ENCODE data around the gene GALNT11.
"Not testable (repeated sequence)": the region's sequence is repeated elsewhere in the genome, so short reads cannot be mapped to it uniquely, and the experiment has no call there.

Gene GALNT11

GRCh38 chr7:152013230-152013629, 12.2 kb upstream of the GALNT11 start:
- no peak for DNase-seq (ENCODE audit: low read depth in 2 of 2)
- TF ChIP-seq CTCF (IDR thresholded peaks at IDR 0.05; ENCODE audit: low read depth, low read length) = no peak

GRCh38 chr7:152013974-152014373, 11.5 kb upstream of the GALNT11 start:
- H3K4me3 ChIP-seq (replicated peaks in 1 of 2; ENCODE audit: low read depth in 2 of 2, low read length in 2 of 2) = no peak overlapping the region
- TF ChIP-seq CTCF (IDR thresholded peaks at IDR 0.05; ENCODE audit: low read depth, low read length) = no peak
- no peak for DNase-seq (ENCODE audit: low read depth in 2 of 2)

More at GRCh38 chr7:152013230-152013629, 12.2 kb upstream of the GALNT11 start:
- no peak overlapping the region for H3K4me3 ChIP-seq (replicated peaks in 1 of 2; ENCODE audit: low read depth in 2 of 2, low read length in 2 of 2)

GRCh38 chr7:152014722-152015121, 10.8 kb upstream of the GALNT11 start:
- no peak overlapping the region for H3K4me3 ChIP-seq (replicated peaks in 1 of 2; ENCODE audit: low read depth in 2 of 2, low read length in 2 of 2)
- no peak for DNase-seq (ENCODE audit: low read depth in 2 of 2)
- no peak for TF ChIP-seq CTCF (IDR thresholded peaks at IDR 0.05; ENCODE audit: low read depth, low read length)

GRCh38 chr7:152015600-152015999, 9.9 kb upstream of the GALNT11 start:
- DNase-seq (ENCODE audit: low read depth in 2 of 2) = no peak

GRCh38 chr7:152016947-152017346, 8.5 kb upstream of the GALNT11 start:
- H3K4me3 ChIP-seq (replicated peaks in 1 of 2; ENCODE audit: low read depth in 2 of 2, low read length in 2 of 2) = no peak overlapping the region
- DNase-seq (ENCODE audit: low read depth in 2 of 2) = no peak
- TF ChIP-seq CTCF (IDR thresholded peaks at IDR 0.05; ENCODE audit: low read depth, low read length) = no peak

More at GRCh38 chr7:152015600-152015999, 9.9 kb upstream of the GALNT11 start:
- no peak overlapping the region for H3K4me3 ChIP-seq (replicated peaks in 1 of 2; ENCODE audit: low read depth in 2 of 2, low read length in 2 of 2)
- TF ChIP-seq CTCF (IDR thresholded peaks at IDR 0.05; ENCODE audit: low read depth, low read length) = no peak

- DNase-seq (ENCODE audit: low read depth in 2 of 2); H3K4me3 ChIP-seq (replicated peaks in 1 of 2; ENCODE audit: low read depth in 2 of 2, low read length in 2 of 2): not testable (repeated sequence)
Observed at GRCh38 chr7:152017683-152018082, 7.8 kb upstream of the GALNT11 start.

- not testable (repeated sequence) for H3K4me3 ChIP-seq (replicated peaks in 1 of 2; ENCODE audit: low read depth in 2 of 2, low read length in 2 of 2); DNase-seq (ENCODE audit: low read depth in 2 of 2)
Observed at GRCh38 chr7:152021740-152022139, 3.7 kb upstream of the GALNT11 start.
